ENCODE data around the gene ROM1.
A peak's percentile ranks its signal among the peaks of the same experiment; 100 is the strongest.
"Not testable (repeated sequence)": the region's sequence is repeated elsewhere in the genome, so short reads cannot be mapped to it uniquely, and the experiment has no call there.

Gene ROM1

GRCh38 chr11:62607714-62608113 lies 5.3 kb upstream of the ROM1 start:
- DNase-seq, result no peak

- no peak for DNase-seq
Measured at GRCh38 chr11:62608776-62609175, 4.3 kb upstream of the ROM1 start.

- no peak for DNase-seq
Measured at GRCh38 chr11:62610403-62610802, 2.7 kb upstream of the ROM1 start.

GRCh38 chr11:62610814-62611704 lies 2.0 kb upstream of the ROM1 start:
- no peak for DNase-seq

GRCh38 chr11:62611705-62612365 lies 1.2 kb upstream of the ROM1 start:
- peak in 25 of 56 donors; percentile 11 to 61 (median 30) for DNase-seq

GRCh38 chr11:62613291-62613778 lies 278 bp downstream of the ROM1 start:
- DNase-seq, result peak in 21 of 56 donors; percentile 38 to 86 (median 66)

- peak in 1 of 56 donors; percentile 9 for DNase-seq
Measured at GRCh38 chr11:62614275-62614674, 1.2 kb downstream of the ROM1 start.

GRCh38 chr11:62615521-62615920 lies 2.5 kb downstream of the ROM1 start:
- DNase-seq, result peak in 1 of 56 donors; percentile 3

- not testable (repeated sequence) for DNase-seq
Measured at GRCh38 chr11:62616957-62617356, 3.9 kb downstream of the ROM1 start.

- DNase-seq, result no peak
Measured at GRCh38 chr11:62621027-62621566, 8.0 kb downstream of the ROM1 start.

GRCh38 chr11:62621567-62622470 lies 8.8 kb downstream of the ROM1 start, which contains the start of gene B3GAT3:
TSS of gene B3GAT3 (minus strand) at chr11:62621986. CDS start at chr11:62621947, 39 bp downstream.
- DNase-seq, result peak; percentile 84 to 99 (median 96)

- DNase-seq, result no peak
Measured at GRCh38 chr11:62622476-62623089, 9.5 kb downstream of the ROM1 start.

- no peak for DNase-seq
Measured at GRCh38 chr11:62627713-62628112, 14.7 kb downstream of the ROM1 start.

GRCh38 chr11:62632492-62632891 lies 19.4 kb downstream of the ROM1 start:
- DNase-seq, result no peak

- no peak for DNase-seq
Measured at GRCh38 chr11:62644220-62644619, 31.2 kb downstream of the ROM1 start.

- DNase-seq, result no peak
Measured at GRCh38 chr11:62645671-62645945, 32.6 kb downstream of the ROM1 start.

GRCh38 chr11:62645946-62646824 lies 33.1 kb downstream of the ROM1 start, which contains the start of gene GANAB:
TSS of gene GANAB (minus strand) at chr11:62646613. CDS start at chr11:62646599, 14 bp downstream.
- DNase-seq, result peak; percentile 62 to 99 (median 97)

- DNase-seq, result peak in 1 of 56 donors; percentile 55
Measured at GRCh38 chr11:62646825-62647608, 34.0 kb downstream of the ROM1 start.

GRCh38 chr11:62647609-62648005 lies 34.5 kb downstream of the ROM1 start:
- no peak for DNase-seq
